Measurements from ENCODE around the gene HBP1.

DNA sequence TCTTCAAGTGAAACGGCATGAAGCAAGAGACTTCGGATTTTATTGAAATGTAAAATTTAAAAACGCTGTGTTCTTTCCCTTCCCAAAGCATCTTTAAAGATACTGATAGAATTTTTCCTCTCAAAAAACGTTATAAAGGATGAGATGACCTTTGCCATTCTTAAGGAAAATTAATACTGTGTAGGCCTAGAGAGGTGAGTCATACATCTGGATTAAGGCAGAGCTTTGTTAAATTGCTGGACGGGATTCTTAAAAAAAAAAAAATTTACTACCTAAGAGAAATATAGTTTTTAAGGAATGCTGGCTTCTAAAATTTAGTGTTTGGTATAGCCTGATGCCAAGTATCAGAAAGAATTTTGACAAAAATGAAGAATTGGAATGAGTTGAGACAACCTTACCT is 6.3 kb upstream of the HBP1 start:
- TF ChIP-seq, protein P1, sequence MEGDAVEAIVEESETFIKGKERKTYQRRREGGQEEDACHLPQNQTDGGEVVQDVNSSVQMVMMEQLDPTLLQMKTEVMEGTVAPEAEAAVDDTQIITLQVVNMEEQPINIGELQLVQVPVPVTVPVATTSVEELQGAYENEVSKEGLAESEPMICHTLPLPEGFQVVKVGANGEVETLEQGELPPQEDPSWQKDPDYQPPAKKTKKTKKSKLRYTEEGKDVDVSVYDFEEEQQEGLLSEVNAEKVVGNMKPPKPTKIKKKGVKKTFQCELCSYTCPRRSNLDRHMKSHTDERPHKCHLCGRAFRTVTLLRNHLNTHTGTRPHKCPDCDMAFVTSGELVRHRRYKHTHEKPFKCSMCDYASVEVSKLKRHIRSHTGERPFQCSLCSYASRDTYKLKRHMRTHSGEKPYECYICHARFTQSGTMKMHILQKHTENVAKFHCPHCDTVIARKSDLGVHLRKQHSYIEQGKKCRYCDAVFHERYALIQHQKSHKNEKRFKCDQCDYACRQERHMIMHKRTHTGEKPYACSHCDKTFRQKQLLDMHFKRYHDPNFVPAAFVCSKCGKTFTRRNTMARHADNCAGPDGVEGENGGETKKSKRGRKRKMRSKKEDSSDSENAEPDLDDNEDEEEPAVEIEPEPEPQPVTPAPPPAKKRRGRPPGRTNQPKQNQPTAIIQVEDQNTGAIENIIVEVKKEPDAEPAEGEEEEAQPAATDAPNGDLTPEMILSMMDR (IDR thresholded peaks at IDR 0.05), result no peak
- TF ChIP-seq EZH2 (IDR thresholded peaks at IDR 0.05; ENCODE audit: borderline replicate concordance, insufficient read depth, low read depth, low read length, poor library complexity, severe bottlenecking), result no peak

All from B cell (primary cell).